Measurements from ENCODE around the gene MAB21L1.

DNA sequence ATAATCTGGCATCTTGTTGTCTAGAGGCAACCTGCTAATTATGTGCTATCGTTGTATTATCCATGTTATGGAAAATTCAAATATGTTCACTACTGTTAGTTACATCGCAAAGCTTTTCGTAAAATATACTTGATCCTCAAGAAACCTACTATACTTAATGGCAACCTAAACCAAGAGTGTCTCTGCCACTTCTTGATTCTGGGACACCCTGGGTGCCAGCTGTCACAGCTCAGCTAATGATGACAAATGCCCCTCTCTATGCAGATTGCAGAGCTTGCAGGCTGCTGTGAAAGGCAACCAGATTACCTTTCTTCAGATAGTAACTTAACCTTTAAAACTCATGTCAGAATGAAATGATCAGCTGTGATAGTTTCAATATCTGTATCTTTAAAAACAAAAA lies 8.9 kb upstream of the MAB21L1 start:
- TF ChIP-seq, protein P1, sequence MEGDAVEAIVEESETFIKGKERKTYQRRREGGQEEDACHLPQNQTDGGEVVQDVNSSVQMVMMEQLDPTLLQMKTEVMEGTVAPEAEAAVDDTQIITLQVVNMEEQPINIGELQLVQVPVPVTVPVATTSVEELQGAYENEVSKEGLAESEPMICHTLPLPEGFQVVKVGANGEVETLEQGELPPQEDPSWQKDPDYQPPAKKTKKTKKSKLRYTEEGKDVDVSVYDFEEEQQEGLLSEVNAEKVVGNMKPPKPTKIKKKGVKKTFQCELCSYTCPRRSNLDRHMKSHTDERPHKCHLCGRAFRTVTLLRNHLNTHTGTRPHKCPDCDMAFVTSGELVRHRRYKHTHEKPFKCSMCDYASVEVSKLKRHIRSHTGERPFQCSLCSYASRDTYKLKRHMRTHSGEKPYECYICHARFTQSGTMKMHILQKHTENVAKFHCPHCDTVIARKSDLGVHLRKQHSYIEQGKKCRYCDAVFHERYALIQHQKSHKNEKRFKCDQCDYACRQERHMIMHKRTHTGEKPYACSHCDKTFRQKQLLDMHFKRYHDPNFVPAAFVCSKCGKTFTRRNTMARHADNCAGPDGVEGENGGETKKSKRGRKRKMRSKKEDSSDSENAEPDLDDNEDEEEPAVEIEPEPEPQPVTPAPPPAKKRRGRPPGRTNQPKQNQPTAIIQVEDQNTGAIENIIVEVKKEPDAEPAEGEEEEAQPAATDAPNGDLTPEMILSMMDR (conservative IDR thresholded peaks at IDR 0.05 in 1 of 2, IDR thresholded peaks at IDR 0.05 in 1 of 2; ENCODE audit: low read depth in 1 of 2, low read length in 2 of 2): no peak
- no peak for TF ChIP-seq EZH2 (IDR thresholded peaks at IDR 0.05; ENCODE audit: low read length, missing control alignments)
